ENCODE results near the gene KIF11. TPM values are rescaled to one million over a fixed set of nuclear protein-coding genes. Genes with fewer than 3 reads are reported as not detected.
A peak's percentile ranks its signal among the peaks of the same experiment; 100 is the strongest.

Gene KIF11
- total RNA-seq, 1 experiment from 2014 or later = 33.8 TPM

- Histone ChIP-seq H4K20me1 (ENCODE audit: insufficient read depth) (no peaks in the 10 kb centered on the region), H3K4me1 (ENCODE audit: control insufficient read depth in 1 of 2, insufficient read depth in 2 of 2, low read length in 2 of 2) (no peaks in the 10 kb centered on the region), H3K79me2 (ENCODE audit: insufficient read depth, low read length) (no peaks in the 10 kb centered on the region), H3K4me3 (replicated peaks in 1 of 2; ENCODE audit: low read depth in 1 of 2, low read length in 2 of 2) (no peak overlapping the region), H2AFZ (ENCODE audit: low read depth, low read length, poor library complexity, severe bottlenecking) (no peak overlapping the region), H3K27me3 (ENCODE audit: insufficient read depth, low read length) (no peaks in the 10 kb centered on the region), H3K36me3 (ENCODE audit: control insufficient read depth in 1 of 2, insufficient read depth in 2 of 2, low read length in 2 of 2) (no peaks in the 10 kb centered on the region), H3K9ac (ENCODE audit: low read length) (no peak overlapping the region), H3K4me2 (ENCODE audit: low read length) (no peak overlapping the region), H3K27ac (ENCODE audit: low read depth, low read length) (no peak overlapping the region), H3K9me2 (ENCODE audit: insufficient read depth) (no peaks in the 10 kb centered on the region), H3K9me3 (ENCODE audit: control insufficient read depth in 1 of 2, insufficient read depth in 1 of 2, low read depth in 1 of 2, low read length in 2 of 2) (no peaks in the 10 kb centered on the region)
- RAD21 ChIA-PET (ENCODE audit: low non-redundant PET in 1 of 2, low total read pairs in 2 of 2, uncharacterized antibody in 2 of 2, unreplicated experiment in 2 of 2) = no interaction called here
- TF ChIP-seq FOSL1 (IDR thresholded peaks at IDR 0.05; ENCODE audit: low read depth) = no peak
- ATAC-seq (no peak), DNase-seq (ENCODE audit: low read depth, low spot score) (no peak)
- BruUV-seq (replicated peaks) = no TSS peak
- intact Hi-C loops (cut with micrococcal nuclease) = no loop called here
- POLR2A ChIA-PET = interaction anchor here (1.8 kb wide), 1 partner anchor 8 kb away, joined by 6 read pairs; the partner anchor contains the start of gene HHEX
- CTCF ChIA-PET = no interaction called here
Measured at GRCh38 chr10:92681306-92681834, 88.4 kb downstream of the KIF11 start.

- Histone ChIP-seq H3K4me1 (ENCODE audit: control insufficient read depth in 1 of 2, insufficient read depth in 2 of 2, low read length in 2 of 2) (peaks cover 0 to 16% of the 10 kb centered on the region in 2 experiments; a peak in 3 of 4 replicates), H3K79me2 (ENCODE audit: insufficient read depth, low read length) (peaks cover 12% of the 10 kb centered on the region; the same call in 1 of the 2 replicates), H3K27me3 (ENCODE audit: insufficient read depth, low read length) (no peaks in the 10 kb centered on the region), H3K4me2 (ENCODE audit: low read length) (peak overlapping the region; percentile 95), H4K20me1 (ENCODE audit: insufficient read depth) (no peaks in the 10 kb centered on the region), H3K9me3 (ENCODE audit: control insufficient read depth in 1 of 2, insufficient read depth in 1 of 2, low read depth in 1 of 2, low read length in 2 of 2) (no peaks in the 10 kb centered on the region), H3K36me3 (ENCODE audit: control insufficient read depth in 1 of 2, insufficient read depth in 2 of 2, low read length in 2 of 2) (peaks cover 0 to 4% of the 10 kb centered on the region in 2 experiments; a peak in 1 of 4 replicates), H3K27ac (ENCODE audit: low read depth, low read length) (no peak overlapping the region), H3K9me2 (ENCODE audit: insufficient read depth) (no peaks in the 10 kb centered on the region), H3K4me3 (replicated peaks in 1 of 2; ENCODE audit: low read depth in 1 of 2, low read length in 2 of 2) (no peak overlapping the region), H2AFZ (ENCODE audit: low read depth, low read length, poor library complexity, severe bottlenecking) (no peak overlapping the region), H3K9ac (ENCODE audit: low read length) (no peak overlapping the region)
- DNase-seq (ENCODE audit: low read depth, low spot score) (no peak), ATAC-seq (no peak)
- intact Hi-C loops (cut with micrococcal nuclease) = no loop called here
- CTCF ChIA-PET = no interaction called here
- POLR2A ChIA-PET = no interaction called here
- RAD21 ChIA-PET (ENCODE audit: low non-redundant PET in 1 of 2, low total read pairs in 2 of 2, uncharacterized antibody in 2 of 2, unreplicated experiment in 2 of 2) = no interaction called here
- no TSS peak for BruUV-seq (replicated peaks)
- TF ChIP-seq FOSL1 (IDR thresholded peaks at IDR 0.05; ENCODE audit: low read depth) = no peak
- no peak for TF ChIP-seq TCF7L2 (IDR thresholded peaks at IDR 0.05; ENCODE audit: borderline replicate concordance, extremely low read depth, insufficient read depth, insufficient read length)
- no peak for TF ChIP-seq RAD21 (IDR thresholded peaks at IDR 0.05; ENCODE audit: low read depth)
- no peak for TF ChIP-seq JUND (IDR thresholded peaks at IDR 0.05)
- TF ChIP-seq ELF1 (IDR thresholded peaks at IDR 0.05; ENCODE audit: borderline replicate concordance, low read depth) = no peak
- TF ChIP-seq ZFX (IDR thresholded peaks at IDR 0.05) = no peak
- TF ChIP-seq ATF3 (IDR thresholded peaks at IDR 0.05) = no peak
- no peak for TF ChIP-seq EGR1 (IDR thresholded peaks at IDR 0.05; ENCODE audit: low read depth)
- TF ChIP-seq CTCF (IDR thresholded peaks at IDR 0.05 in 2 of 3, conservative IDR thresholded peaks at IDR 0.05 in 1 of 3; ENCODE audit: borderline replicate concordance in 1 of 3, insufficient read depth in 1 of 3, low read depth in 2 of 3, low read length in 2 of 3) = no peak
- TF ChIP-seq MAX (IDR thresholded peaks at IDR 0.05) = no peak
- no peak for TF ChIP-seq ZBTB33 (IDR thresholded peaks at IDR 0.05; ENCODE audit: extremely low read depth, insufficient replicate concordance, low read length)
- TF ChIP-seq, protein P1, sequence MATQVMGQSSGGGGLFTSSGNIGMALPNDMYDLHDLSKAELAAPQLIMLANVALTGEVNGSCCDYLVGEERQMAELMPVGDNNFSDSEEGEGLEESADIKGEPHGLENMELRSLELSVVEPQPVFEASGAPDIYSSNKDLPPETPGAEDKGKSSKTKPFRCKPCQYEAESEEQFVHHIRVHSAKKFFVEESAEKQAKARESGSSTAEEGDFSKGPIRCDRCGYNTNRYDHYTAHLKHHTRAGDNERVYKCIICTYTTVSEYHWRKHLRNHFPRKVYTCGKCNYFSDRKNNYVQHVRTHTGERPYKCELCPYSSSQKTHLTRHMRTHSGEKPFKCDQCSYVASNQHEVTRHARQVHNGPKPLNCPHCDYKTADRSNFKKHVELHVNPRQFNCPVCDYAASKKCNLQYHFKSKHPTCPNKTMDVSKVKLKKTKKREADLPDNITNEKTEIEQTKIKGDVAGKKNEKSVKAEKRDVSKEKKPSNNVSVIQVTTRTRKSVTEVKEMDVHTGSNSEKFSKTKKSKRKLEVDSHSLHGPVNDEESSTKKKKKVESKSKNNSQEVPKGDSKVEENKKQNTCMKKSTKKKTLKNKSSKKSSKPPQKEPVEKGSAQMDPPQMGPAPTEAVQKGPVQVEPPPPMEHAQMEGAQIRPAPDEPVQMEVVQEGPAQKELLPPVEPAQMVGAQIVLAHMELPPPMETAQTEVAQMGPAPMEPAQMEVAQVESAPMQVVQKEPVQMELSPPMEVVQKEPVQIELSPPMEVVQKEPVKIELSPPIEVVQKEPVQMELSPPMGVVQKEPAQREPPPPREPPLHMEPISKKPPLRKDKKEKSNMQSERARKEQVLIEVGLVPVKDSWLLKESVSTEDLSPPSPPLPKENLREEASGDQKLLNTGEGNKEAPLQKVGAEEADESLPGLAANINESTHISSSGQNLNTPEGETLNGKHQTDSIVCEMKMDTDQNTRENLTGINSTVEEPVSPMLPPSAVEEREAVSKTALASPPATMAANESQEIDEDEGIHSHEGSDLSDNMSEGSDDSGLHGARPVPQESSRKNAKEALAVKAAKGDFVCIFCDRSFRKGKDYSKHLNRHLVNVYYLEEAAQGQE (IDR thresholded peaks at IDR 0.05; ENCODE audit: low read depth) = no peak
Measured at GRCh38 chr10:92688573-92688926, 95.6 kb downstream of the KIF11 start.
